GM18526 (cell line): Measurements from ENCODE around the gene ADCK1.

Experiments used
- POLR2A ChIP-seq: IDR thresholded peaks from 3 replicates; pipeline ENCODE4 v1.6.1; 2011; ENCODE audit not compliant: insufficient read length; ENCODE audit errors: extremely low read depth

ADCK1 gene

DNA sequence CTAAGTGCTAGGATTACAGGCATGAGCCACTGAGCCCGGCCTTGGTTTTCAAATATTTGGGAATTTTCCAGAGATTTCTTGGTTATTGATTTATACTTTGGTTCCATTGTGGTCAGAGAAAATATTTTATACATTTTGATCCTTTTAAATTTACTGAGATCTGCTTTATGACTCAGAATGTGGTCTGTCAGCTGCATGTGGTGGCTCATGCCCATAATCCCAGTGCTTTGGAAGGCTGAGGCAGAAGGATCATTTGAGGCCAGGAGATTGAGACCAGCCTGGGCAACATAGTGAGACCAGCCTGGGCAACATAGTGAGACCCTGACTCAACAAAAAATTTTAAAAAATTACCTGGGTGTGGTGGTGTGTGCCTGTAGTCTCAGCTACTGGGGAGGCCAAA lies 49.8 kb downstream of the ADCK1 start:
- TF ChIP-seq POLR2A = no peak

DNA sequence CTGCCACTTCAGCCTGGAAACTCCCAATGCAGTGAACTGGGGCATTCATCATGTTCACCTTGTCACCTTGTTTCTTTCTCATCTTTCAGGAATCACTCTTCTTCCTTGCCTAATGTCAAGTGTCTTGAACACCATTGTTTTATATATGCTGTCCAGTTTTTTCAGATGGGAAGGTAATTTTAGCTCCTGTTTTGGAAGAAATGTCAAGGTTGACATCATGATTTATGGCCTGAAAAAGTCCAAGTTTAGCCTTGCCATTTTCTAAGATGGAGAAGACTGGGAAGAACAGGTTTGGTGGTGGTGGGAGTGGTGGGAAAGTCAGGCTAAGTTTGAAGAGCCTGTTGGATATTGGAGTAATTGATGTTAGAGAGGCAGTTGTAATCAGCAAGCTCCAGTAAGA lies 54.0 kb downstream of the ADCK1 start:
- TF ChIP-seq POLR2A = no peak

DNA sequence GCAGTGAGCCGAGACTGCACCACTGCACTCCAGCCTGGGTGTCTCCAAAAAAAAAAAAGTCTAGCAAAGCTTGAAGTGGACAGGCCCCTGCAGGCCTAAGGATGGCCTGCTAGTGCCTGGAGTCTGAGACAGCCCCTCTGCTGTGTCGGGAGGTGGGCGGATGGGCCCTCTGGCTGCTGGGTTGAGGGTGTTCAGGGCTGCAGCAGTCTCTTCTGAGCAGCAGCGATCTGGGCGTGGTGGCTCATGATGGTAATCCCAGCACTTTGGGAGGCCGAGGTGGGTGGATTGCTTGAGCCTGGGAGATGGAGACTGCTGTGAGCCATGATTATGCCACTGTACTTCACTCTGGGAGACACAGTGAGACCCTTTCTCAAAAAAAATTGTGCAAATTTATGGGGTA lies 57.0 kb downstream of the ADCK1 start:
- no peak for TF ChIP-seq POLR2A

GRCh38 chr14:77859934-77860570 lies 60.1 kb downstream of the ADCK1 start:
- TF ChIP-seq POLR2A = no peak

DNA sequence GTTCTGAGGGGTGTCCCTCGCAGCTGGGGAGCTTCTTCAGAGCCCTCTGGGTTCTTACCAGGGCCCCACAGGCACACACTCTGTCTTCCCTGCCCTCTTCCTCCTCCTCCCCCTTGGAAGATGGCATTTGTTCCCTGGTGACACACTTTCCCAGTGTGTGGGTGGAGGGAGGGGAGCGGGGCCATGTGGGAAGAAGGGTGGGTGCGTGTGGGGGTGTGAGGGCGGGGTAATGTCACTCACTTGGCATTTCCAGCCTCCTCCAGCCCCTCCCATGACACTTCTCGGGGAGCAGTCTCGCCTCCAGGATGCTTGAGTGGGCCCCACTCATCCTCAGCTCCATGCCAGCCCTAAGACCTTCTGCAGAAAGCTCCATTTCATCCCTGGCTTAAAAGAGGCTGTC lies 61.3 kb downstream of the ADCK1 start:
- TF ChIP-seq POLR2A = no peak

DNA sequence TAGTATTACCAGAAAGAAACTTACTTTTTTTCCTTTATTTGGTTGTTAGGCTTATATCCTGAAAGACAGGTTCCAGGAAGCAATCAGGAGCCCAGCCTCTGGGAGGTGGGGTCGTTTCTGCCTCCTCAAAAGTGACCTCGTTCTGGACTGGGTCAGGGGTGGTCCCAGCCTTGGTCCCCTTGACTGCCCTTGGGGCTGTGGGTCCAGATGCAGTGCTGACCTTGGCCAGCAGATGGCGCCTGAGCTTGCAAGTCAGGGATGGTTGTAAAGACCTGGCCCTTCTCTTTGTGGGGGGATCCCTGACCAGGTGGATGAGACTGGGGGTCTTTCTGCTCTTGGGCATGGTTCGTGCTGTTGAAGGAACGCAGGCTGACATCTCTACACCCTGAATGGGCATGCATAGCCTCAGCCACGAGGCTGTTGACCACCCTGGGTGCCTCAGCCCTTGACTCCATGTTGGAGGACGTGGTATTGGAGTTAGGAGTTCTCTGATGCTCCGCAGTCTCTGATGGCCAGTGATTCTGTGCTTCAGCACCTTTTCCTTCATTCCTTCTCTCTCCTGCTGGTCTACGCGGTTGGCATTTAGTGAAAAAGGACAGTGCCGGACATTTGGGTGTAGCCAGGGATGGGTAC lies 62.4 kb downstream of the ADCK1 start:
- TF ChIP-seq POLR2A = no peak

DNA sequence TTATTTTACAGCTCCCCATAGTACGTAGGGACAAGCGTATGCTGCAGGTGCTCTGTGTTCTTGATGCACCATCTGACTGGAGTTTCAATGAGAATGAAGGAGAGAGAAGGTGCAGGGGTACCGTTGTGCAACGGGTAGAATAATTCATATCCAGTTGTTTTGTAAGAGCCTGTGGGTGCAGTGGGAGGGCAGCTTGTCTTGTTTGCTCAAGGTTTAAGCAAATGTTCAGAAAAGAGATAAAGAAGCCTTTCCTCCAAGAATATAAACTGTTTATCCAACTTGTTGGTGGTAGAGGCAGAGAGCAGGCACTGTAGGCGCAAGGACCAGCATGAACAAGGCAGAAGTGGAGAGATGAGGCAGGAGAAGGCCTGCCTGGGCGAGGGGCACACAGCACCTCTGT lies 64.2 kb downstream of the ADCK1 start:
- TF ChIP-seq POLR2A = no peak

DNA sequence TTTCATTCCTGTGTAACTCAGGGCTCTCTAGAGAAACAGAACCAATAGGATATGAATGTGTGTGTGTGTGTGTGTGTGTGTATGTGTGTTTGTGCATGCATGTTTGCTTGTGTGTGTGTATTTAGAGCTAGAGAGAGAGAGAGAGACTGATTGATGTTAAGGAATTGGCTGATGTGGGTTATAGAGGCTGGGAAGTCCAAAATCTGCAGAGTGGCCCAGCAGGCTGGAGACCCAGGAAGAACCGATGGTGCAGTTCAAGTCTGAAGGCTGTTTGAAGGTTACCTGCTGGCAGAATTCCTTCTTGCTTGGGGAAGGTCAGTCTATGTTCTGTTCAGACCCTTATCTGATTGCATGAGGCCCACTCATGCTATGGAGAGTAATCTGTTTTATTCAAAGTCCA lies 64.7 kb downstream of the ADCK1 start:
- no peak for TF ChIP-seq POLR2A

GRCh38 chr14:77865455-77865854 lies 65.5 kb downstream of the ADCK1 start:
- no peak for TF ChIP-seq POLR2A

DNA sequence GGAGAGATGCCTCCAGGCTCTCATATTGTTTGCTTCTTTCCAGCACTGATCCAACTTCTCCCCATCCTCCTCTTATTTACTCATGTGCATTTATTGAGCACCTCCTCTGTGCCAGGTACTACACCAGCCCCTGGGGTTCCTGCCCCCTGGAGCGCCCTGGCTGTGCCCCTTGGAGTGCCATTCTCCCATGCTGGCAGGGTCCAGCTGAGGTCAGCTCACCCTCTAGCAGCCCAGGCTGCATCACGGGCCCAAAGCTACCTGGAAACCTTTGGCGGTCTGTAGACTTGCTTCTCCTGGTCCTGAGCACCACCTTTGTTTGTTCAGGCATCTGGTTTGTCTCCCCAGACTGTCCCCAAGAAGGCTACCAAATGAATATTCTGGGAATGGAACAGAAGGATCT lies 67.0 kb downstream of the ADCK1 start:
- no peak for TF ChIP-seq POLR2A

DNA sequence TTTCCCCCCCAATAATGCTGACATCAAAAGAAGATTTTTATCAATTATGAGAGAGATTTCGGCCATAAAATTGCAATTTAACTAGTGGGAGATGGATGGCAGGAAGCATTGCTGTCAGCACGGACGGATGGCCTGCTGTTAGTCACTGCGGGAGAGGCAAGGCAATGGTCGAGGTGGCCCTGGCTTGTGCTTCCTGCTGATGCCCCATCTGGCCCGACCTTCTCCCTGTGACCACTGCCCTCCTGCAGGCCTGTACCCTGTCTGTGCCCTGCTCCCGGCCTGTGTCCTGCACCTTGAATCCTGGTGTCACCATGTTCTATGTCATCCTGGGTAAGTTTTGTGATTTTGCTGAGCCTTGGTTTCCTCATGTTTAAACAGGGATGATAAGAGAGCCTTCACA lies 67.6 kb downstream of the ADCK1 start:
- no peak for TF ChIP-seq POLR2A

DNA sequence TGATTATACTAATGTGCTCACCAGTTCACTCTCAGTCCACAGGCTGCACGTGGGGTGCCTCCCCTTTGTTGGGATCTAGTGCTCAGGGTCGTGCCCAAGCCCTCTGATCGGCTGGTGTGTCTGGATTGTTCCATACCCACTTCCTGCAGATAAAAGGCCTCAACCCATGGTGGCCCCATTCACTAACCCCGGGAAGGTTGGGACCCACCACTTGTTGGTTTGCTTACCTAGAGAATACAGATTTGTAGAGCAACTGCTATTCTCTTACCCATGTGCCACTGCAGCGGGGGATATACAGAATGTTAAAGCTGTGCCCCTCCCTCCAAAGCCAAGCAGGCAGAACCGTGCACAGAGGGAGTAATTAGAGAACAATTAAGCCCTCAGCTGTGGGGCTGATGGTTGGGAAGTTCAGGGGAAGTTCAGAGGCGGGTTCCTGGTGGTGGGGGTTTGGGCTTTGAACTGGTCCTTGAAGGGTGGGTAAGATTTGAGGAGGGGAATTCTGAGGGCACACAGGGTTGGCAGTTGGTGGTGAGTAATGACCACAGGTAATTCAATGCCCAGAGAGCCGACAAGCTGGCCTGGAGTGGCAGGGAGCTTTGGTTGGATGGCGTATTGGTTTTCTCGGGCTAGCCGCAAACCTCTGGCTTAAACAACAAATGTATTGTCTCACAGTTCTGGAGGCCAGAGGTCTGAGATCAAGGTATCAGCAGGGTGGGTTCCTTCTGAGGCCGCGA lies 68.8 kb downstream of the ADCK1 start:
- TF ChIP-seq POLR2A = no peak

GRCh38 chr14:77869340-77869739 lies 69.4 kb downstream of the ADCK1 start:
- no peak for TF ChIP-seq POLR2A

DNA sequence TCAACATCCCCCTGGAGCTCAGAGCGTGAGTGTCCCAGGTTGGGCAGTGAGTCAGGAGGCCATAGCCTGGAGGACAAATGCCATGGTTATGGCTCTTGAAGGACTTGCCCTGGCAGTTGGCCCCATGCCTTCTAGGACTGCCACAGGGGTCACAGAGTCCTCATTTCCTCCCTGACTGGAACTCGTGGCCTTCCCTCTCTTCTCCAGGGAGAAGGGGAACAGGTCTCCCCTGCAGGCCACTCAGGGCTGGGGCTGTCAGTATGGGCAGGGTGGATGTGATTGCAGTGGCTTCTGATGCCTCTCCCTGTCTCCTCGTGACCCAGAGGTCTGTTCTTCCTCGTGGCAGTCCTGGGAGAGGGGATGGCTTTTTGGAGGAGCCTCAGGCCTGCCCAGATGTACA lies 70.7 kb downstream of the ADCK1 start:
- no peak for TF ChIP-seq POLR2A

- no peak for TF ChIP-seq POLR2A
These were observed 72.2 kb downstream of the ADCK1 start for GRCh38 chr14:77872152-77872551.

- no peak for TF ChIP-seq POLR2A
These were observed 73.1 kb downstream of the ADCK1 start for GRCh38 chr14:77872983-77873382.

GRCh38 chr14:77878783-77879182 lies 78.9 kb downstream of the ADCK1 start:
- TF ChIP-seq POLR2A = no peak

DNA sequence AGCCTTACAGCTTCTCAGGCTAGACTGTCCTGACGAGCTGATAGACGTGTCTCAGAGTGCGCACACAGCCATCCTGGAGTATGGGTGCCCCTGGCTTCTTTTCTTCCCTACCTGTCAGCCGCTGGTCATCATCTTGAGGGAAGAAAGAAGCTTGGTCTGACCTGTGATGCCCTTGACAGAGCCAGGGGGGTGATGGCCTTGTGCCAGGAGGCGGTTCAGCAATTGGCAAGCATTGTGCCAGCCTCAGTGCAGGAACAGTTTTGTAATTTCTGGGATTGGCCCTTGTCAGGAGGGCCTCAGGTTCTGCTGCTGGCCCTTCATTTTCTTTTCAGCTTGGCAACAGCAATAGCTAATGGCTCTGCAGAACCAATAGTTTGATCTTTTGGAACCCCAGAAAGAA lies 80.1 kb downstream of the ADCK1 start:
- no peak for TF ChIP-seq POLR2A
